DOHH2 (cell line): Measurements from ENCODE around the gene NDC80.

ENCODE experiments used
- H3F3A ChIP-seq: fragments of 200-600 bp; sonication (generic), shearing (Covaris generic); 2 replicates; pipeline ENCODE4 v1.6.0; 2016; ENCODE audit warnings: antibody characterized with exemption, mild to moderate bottlenecking; ENCODE audit not compliant: control insufficient read depth, insufficient read depth
- H3K27ac ChIP-seq: fragments of 200-600 bp; sonication (generic); 2 replicates; pipeline ENCODE4 v1.5.1; 2014; ENCODE audit warnings: low read depth, mild to moderate bottlenecking, low read length, moderate library complexity
- H3K27me3 ChIP-seq: fragments of 200-600 bp; sonication (generic); 2 replicates; pipeline ENCODE4 v1.6.1; 2014; ENCODE audit warnings: mild to moderate bottlenecking, low read length, mixed read lengths; ENCODE audit not compliant: control insufficient read depth
- H3K36me3 ChIP-seq: fragments of 200-600 bp; sonication (generic); 2 replicates; pipeline ENCODE4 v1.6.1; 2014; ENCODE audit warnings: mild to moderate bottlenecking, low read length, moderate library complexity, mixed read lengths; ENCODE audit not compliant: control insufficient read depth
- H3K4me1 ChIP-seq: fragments of 200-600 bp; sonication (generic); 2 replicates; pipeline ENCODE4 v1.6.1; 2014; ENCODE audit warnings: mild to moderate bottlenecking, low read length, mixed read lengths; ENCODE audit not compliant: control insufficient read depth
- H3K4me2 ChIP-seq: fragments of 200-600 bp; sonication (generic); 2 replicates; pipeline ENCODE4 v1.6.0; 2014; ENCODE audit warnings: mild to moderate bottlenecking, low read length, moderate library complexity
- H3K4me3 ChIP-seq: fragments of 200-600 bp; sonication (generic); 2 replicates; pipeline ENCODE4 v1.5.1; 2014; ENCODE audit warnings: mild to moderate bottlenecking, low read length, mixed read lengths
- H3K79me2 ChIP-seq: fragments of 200-600 bp; sonication (generic); 2 replicates; pipeline ENCODE4 v1.6.1; 2014; ENCODE audit warnings: mild to moderate bottlenecking, low read length, mixed read lengths; ENCODE audit not compliant: control insufficient read depth
- H3K9me2 ChIP-seq: fragments of 200-600 bp; sonication (generic); replicated peaks from 2 replicates; pipeline ENCODE4 v1.6.1; 2014; ENCODE audit warnings: mild to moderate bottlenecking, low read length, mixed read lengths; ENCODE audit not compliant: control insufficient read depth
- H3K9me3 ChIP-seq: fragments of 200-600 bp; sonication (generic); 2 replicates; pipeline ENCODE4 v1.6.1; 2014; ENCODE audit warnings: antibody characterized with exemption, low read length, mixed read lengths; ENCODE audit not compliant: control insufficient read depth, insufficient read depth
- H4K20me1 ChIP-seq: fragments of 200-600 bp; sonication (generic); 2 replicates; pipeline ENCODE4 v1.6.0; 2014; ENCODE audit warnings: low read depth, mild to moderate bottlenecking, antibody characterized with exemption, low read length, moderate library complexity; ENCODE audit not compliant: control insufficient read depth, insufficient read depth
- CTCF ChIP-seq: fragments of 200-600 bp; sonication (generic); IDR thresholded peaks from one replicate; pipeline ENCODE4 v1.5.1; 2014; ENCODE audit warnings: antibody characterized with exemption, mild to moderate bottlenecking, low read depth, low read length; ENCODE audit not compliant: poor library complexity, severe bottlenecking
- EZH2phosphoT487 ChIP-seq: fragments of 200-600 bp; sonication (generic); IDR thresholded peaks from 2 replicates; pipeline ENCODE4 v1.6.1; 2017; ENCODE audit warnings: borderline replicate concordance, mild to moderate bottlenecking, antibody characterized with exemption, low read length, moderate library complexity, mixed read lengths

Gene NDC80

GRCh38 chr18:2636126-2636631, 64.8 kb downstream of the NDC80 start:
- Histone ChIP-seq H3F3A (peaks cover 15% of the 10 kb centered on the region), H3K9me2 (no peaks in the 10 kb centered on the region), H3K79me2 (no peaks in the 10 kb centered on the region), H3K4me2 (peak overlapping the region; percentile 67), H3K36me3 (no peaks in the 10 kb centered on the region), H3K4me1 (peaks cover 48% of the 10 kb centered on the region), H3K9me3 (no peaks in the 10 kb centered on the region), H3K27me3 (no peaks in the 10 kb centered on the region), H4K20me1 (no peaks in the 10 kb centered on the region), H3K27ac (peak overlapping the region; percentile 92), H3K4me3 (peak overlapping the region; percentile 63)
- TF ChIP-seq EZH2phosphoT487, result no peak
- TF ChIP-seq CTCF, result no peak

- peaks cover 44% of the 10 kb centered on the region for H3K4me1 ChIP-seq
Measured at GRCh38 chr18:2641638-2642037, 70.3 kb downstream of the NDC80 start.

GRCh38 chr18:2642771-2643170, 71.4 kb downstream of the NDC80 start:
- Histone ChIP-seq H3K27me3 (no peaks in the 10 kb centered on the region), H3K4me1 (peaks cover 33% of the 10 kb centered on the region), H3K79me2 (no peaks in the 10 kb centered on the region), H3K9me2 (no peaks in the 10 kb centered on the region), H3K4me2 (no peak overlapping the region), H3F3A (0 out of 2 replicates have a peak, but pooled peaks cover 1% of the 10 kb centered on the region), H3K4me3 (no peak overlapping the region), H3K36me3 (no peaks in the 10 kb centered on the region), H3K9me3 (no peaks in the 10 kb centered on the region), H4K20me1 (no peaks in the 10 kb centered on the region), H3K27ac (no peak overlapping the region)
- TF ChIP-seq EZH2phosphoT487 (no peak), CTCF (no peak)

More at GRCh38 chr18:2641638-2642037, 70.3 kb downstream of the NDC80 start:
- H3K4me2 ChIP-seq, result peak overlapping the region; percentile 65
- peak overlapping the region; percentile 53 for H3K4me3 ChIP-seq
- peak overlapping the region; percentile 20 for H3K27ac ChIP-seq
- no peaks in the 10 kb centered on the region for H3K27me3 ChIP-seq
- no peaks in the 10 kb centered on the region for H4K20me1 ChIP-seq
- H3F3A ChIP-seq, result peaks cover 10% of the 10 kb centered on the region
- no peaks in the 10 kb centered on the region for H3K79me2 ChIP-seq
- no peak for TF ChIP-seq EZH2phosphoT487
- no peaks in the 10 kb centered on the region for H3K36me3 ChIP-seq
- H3K9me3 ChIP-seq, result no peaks in the 10 kb centered on the region
- H3K9me2 ChIP-seq, result no peaks in the 10 kb centered on the region

- Histone ChIP-seq H3K36me3 (no peaks in the 10 kb centered on the region), H3K4me3 (no peak overlapping the region), H3K9me2 (no peaks in the 10 kb centered on the region), H3K4me1 (peaks cover 22% of the 10 kb centered on the region), H3K27me3 (no peaks in the 10 kb centered on the region), H3F3A (no peaks in the 10 kb centered on the region), H3K79me2 (no peaks in the 10 kb centered on the region), H3K9me3 (no peaks in the 10 kb centered on the region), H3K27ac (no peak overlapping the region), H4K20me1 (no peaks in the 10 kb centered on the region), H3K4me2 (no peak overlapping the region)
- TF ChIP-seq CTCF (no peak), EZH2phosphoT487 (no peak)
Measured at GRCh38 chr18:2644535-2644934, 73.2 kb downstream of the NDC80 start.
